ENCODE data around the gene LRRK1.

GRCh38 chr15:100988297-100988696 is 69.1 kb downstream of the LRRK1 start:
- TF ChIP-seq CTCF (IDR thresholded peaks at IDR 0.05) = no peak
- no peak for TF ChIP-seq POLR2A (IDR thresholded peaks at IDR 0.05)
- TF ChIP-seq EP300 (IDR thresholded peaks at IDR 0.05) = no peak

Measured in stomach (tissue), 4 donors.